Gastroesophageal sphincter (tissue), 3 donors: Measurements from ENCODE around the gene PLA2G4D.

Source experiments
- POLR2A ChIP-seq, 2 donors: fragments of 450-650 bp; IDR thresholded peaks; one replicate each; pipeline ENCODE4 v1.6.1; 2017; ENCODE audit warnings: antibody characterized with exemption in 2 of 2, mild to moderate bottlenecking in 2 of 2, moderate library complexity in 1 of 2
- TF ChIP-seq, protein P1 (sequence below), 4 experiments: fragments of 200-600 bp in 2 of 4; fragments of 450-650 bp in 2 of 4; sonication (generic) in 1 of 4; IDR thresholded peaks; one replicate each; pipeline ENCODE4 v1.5.1; 2017 to 2019; ENCODE audit warnings: antibody characterized with exemption in 4 of 4, mild to moderate bottlenecking in 2 of 4, moderate library complexity in 2 of 4

DNA sequence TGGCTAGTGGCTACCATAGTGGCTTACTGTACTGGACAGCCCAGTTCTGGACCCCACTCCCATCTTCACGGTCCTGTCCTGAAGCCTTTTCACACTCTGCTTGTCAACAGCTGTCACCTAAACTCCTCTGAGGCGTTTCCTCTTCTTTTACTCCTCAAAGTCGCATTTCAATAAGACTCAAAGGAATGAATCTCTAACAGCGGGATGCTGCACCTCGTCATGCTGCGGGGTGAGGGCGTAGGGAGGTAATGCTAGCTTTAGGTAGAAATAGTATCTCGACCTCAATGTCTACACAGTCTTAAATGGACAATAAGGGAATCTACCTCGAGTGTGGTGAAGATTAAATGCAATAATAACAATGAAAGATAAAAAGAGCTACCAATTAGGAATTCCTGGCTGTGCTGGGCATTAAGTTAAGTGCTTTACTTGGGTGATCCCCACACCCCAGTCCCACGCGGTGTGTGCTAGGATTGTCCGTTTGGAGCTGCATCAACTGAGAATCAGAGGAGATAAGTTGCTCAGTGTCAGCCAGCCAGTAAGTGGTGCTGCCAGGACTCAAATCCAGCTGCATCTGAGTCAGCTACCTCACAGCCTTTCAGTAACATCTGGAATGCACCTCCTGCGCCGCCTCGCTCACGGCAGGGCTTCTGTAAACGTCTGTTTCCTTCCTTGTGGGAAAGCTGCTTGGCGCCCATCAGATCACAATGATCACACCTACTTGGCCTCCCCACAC, 14.0 kb downstream of the PLA2G4D start:
- TF ChIP-seq, protein P1, sequence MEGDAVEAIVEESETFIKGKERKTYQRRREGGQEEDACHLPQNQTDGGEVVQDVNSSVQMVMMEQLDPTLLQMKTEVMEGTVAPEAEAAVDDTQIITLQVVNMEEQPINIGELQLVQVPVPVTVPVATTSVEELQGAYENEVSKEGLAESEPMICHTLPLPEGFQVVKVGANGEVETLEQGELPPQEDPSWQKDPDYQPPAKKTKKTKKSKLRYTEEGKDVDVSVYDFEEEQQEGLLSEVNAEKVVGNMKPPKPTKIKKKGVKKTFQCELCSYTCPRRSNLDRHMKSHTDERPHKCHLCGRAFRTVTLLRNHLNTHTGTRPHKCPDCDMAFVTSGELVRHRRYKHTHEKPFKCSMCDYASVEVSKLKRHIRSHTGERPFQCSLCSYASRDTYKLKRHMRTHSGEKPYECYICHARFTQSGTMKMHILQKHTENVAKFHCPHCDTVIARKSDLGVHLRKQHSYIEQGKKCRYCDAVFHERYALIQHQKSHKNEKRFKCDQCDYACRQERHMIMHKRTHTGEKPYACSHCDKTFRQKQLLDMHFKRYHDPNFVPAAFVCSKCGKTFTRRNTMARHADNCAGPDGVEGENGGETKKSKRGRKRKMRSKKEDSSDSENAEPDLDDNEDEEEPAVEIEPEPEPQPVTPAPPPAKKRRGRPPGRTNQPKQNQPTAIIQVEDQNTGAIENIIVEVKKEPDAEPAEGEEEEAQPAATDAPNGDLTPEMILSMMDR (IDR thresholded peaks at IDR 0.05) = no peak
- TF ChIP-seq POLR2A (IDR thresholded peaks at IDR 0.05) = no peak
